Stimulated activated CD4-positive, alpha-beta T cell treated with anti-CD3 and anti-CD28 coated beads, TNF-alpha, amount 100 ng/mL, for 48 hours (primary cell): Measurements from ENCODE around the gene IFNA5.

Experiments used
- DNase-seq, 3 donors: peaks; one replicate each; pipeline ENCODE4 v3.0.0-alpha.2; 2020; ENCODE audit warnings: low read depth in 3 of 3

Gene IFNA5

GRCh38 chr9:21305213-21305612 lies at the start of gene IFNA5:
IFNA5 (minus strand) TSS chr9:21305313; CDS start chr9:21305256, 57 bp downstream.
- no peak for DNase-seq

GRCh38 chr9:21350787-21351186 lies 45.7 kb upstream of the IFNA5 start, which contains the start of gene IFNA6:
IFNA6 (minus strand) TSS chr9:21350887; CDS start chr9:21350887, 0 bp downstream.
- no peak for DNase-seq

GRCh38 chr9:21348430-21348970 lies 43.4 kb upstream of the IFNA5 start:
- no peak for DNase-seq

GRCh38 chr9:21340735-21341134 lies 35.6 kb upstream of the IFNA5 start:
- DNase-seq, result no peak

- no peak for DNase-seq
Measured at GRCh38 chr9:21336457-21336856, 31.3 kb upstream of the IFNA5 start.

- peak; percentile 74 to 83 (median 79) for DNase-seq
Measured at GRCh38 chr9:21334701-21335632, 29.9 kb upstream of the IFNA5 start, which contains the start of gene KLHL9. KLHL9 (minus strand) TSS chr9:21335404; CDS start chr9:21334859, 545 bp downstream.

- DNase-seq, result no peak
Measured at GRCh38 chr9:21333226-21333625, 28.1 kb upstream of the IFNA5 start.

- no peak for DNase-seq
Measured at GRCh38 chr9:21331676-21332402, 26.7 kb upstream of the IFNA5 start.

- no peak for DNase-seq
Measured at GRCh38 chr9:21326526-21327139, 21.5 kb upstream of the IFNA5 start.

GRCh38 chr9:21324047-21324446 lies 18.9 kb upstream of the IFNA5 start:
- DNase-seq, result no peak

GRCh38 chr9:21322911-21323461 lies 17.9 kb upstream of the IFNA5 start:
- no peak for DNase-seq

- no peak for DNase-seq
Measured at GRCh38 chr9:21320465-21320864, 15.4 kb upstream of the IFNA5 start.

- DNase-seq, result peak in 1 of 3 donors; percentile 17
Measured at GRCh38 chr9:21317956-21318923, 13.1 kb upstream of the IFNA5 start.

GRCh38 chr9:21316860-21317259 lies 11.7 kb upstream of the IFNA5 start:
- no peak for DNase-seq

GRCh38 chr9:21316032-21316842 lies 11.1 kb upstream of the IFNA5 start:
- no peak for DNase-seq

- no peak for DNase-seq
Measured at GRCh38 chr9:21314152-21314551, 9.0 kb upstream of the IFNA5 start.

GRCh38 chr9:21311889-21312288 lies 6.8 kb upstream of the IFNA5 start:
- DNase-seq, result no peak

GRCh38 chr9:21295992-21296391 lies 9.1 kb downstream of the IFNA5 start:
- DNase-seq, result no peak

GRCh38 chr9:21294904-21295538 lies 10.1 kb downstream of the IFNA5 start:
- no peak for DNase-seq
